ENCODE measurements around the gene RXFP4. TPM values are rescaled to one million over a fixed set of nuclear protein-coding genes. Genes with fewer than 3 reads are reported as not detected.

The RXFP4 gene
- total RNA-seq, 1 experiment from 2014 or later: not detected

DNA sequence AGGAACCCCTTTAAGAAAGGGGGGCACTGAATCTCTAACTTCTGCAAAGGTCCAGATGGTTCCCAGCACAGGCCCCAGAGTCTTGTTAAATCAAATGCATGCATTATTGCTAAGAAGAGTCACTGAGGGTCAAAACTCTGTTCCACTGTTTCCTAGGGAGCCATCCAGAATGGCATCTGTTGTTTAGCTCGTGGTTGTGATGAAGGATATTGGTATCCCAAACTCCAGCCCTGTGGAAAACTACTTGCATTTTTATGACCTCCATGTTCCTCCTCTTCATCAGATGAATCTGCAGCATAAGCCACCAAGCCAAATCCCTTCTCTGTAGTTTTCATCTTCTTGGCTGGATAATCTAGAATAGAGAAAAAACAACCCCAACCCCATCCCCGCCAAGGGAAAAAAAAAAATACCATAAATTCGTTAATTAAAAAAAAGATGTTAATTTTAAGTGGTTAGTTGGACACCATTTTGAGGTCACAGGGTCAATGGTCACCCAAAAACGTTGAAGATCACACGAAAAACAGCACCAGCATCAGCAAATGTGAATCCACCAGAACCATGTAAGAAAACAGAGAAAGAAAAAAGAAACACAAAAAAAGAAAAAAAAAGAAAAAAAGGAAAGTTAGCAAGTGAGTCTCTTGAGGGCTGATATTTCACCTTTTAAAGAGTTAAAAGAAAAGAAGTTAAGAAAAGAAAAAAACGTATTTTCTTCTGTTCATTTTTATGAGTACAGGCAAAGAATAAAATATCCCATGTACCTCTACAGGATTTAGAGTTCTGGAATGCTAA lies 27.3 kb upstream of the RXFP4 start:
- no peak overlapping the region for H3K27ac Mint-ChIP-seq (ENCODE audit: unreplicated experiment)
- no TSS peak for BruUV-seq (replicated peaks)
- H3K27me3 Mint-ChIP-seq (ENCODE audit: insufficient read depth, unreplicated experiment): no peaks in the 10 kb centered on the region
- H3K9me3 ChIP-seq: no peaks in the 10 kb centered on the region
- H3K4me1 Mint-ChIP-seq (ENCODE audit: low read depth, unreplicated experiment): peaks cover 15% of the 10 kb centered on the region
- H3K4me1 ChIP-seq: 0 out of 2 replicates have a peak, but pooled peaks cover 7% of the 10 kb centered on the region
- POLR2A ChIA-PET: no interaction called here
- no peaks in the 10 kb centered on the region for H3K9me3 Mint-ChIP-seq (ENCODE audit: unreplicated experiment)
- TF ChIP-seq, protein P1, sequence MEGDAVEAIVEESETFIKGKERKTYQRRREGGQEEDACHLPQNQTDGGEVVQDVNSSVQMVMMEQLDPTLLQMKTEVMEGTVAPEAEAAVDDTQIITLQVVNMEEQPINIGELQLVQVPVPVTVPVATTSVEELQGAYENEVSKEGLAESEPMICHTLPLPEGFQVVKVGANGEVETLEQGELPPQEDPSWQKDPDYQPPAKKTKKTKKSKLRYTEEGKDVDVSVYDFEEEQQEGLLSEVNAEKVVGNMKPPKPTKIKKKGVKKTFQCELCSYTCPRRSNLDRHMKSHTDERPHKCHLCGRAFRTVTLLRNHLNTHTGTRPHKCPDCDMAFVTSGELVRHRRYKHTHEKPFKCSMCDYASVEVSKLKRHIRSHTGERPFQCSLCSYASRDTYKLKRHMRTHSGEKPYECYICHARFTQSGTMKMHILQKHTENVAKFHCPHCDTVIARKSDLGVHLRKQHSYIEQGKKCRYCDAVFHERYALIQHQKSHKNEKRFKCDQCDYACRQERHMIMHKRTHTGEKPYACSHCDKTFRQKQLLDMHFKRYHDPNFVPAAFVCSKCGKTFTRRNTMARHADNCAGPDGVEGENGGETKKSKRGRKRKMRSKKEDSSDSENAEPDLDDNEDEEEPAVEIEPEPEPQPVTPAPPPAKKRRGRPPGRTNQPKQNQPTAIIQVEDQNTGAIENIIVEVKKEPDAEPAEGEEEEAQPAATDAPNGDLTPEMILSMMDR (IDR thresholded peaks at IDR 0.05; ENCODE audit: insufficient read depth in 1 of 2, low read depth in 1 of 2, low read length in 1 of 2, severe bottlenecking in 1 of 2, unreplicated experiment in 1 of 2): no peak
- no peak overlapping the region for H3K4me3 Mint-ChIP-seq (ENCODE audit: unreplicated experiment)
- H3K36me3 ChIP-seq (ENCODE audit: control insufficient read depth, insufficient read depth, low read length): peaks cover 9% of the 10 kb centered on the region
- H3K27me3 ChIP-seq (replicated peaks; ENCODE audit: control insufficient read depth, insufficient read depth, low read length): no peaks in the 10 kb centered on the region
- intact Hi-C loops (cut with micrococcal nuclease; ENCODE audit: unreplicated experiment): loop anchor here (10.0 kb wide), 1 partner anchor 59 kb away; the partner anchor contains the start of genes GON4L and SYT11
- no peak overlapping the region for H3K4me3 ChIP-seq (ENCODE audit: low read depth, low read length)
- peaks cover 42% of the 10 kb centered on the region for H3K36me3 Mint-ChIP-seq (ENCODE audit: insufficient read depth, unreplicated experiment)
- CTCF ChIA-PET: no interaction called here
- DNase-seq: no peak

DNA sequence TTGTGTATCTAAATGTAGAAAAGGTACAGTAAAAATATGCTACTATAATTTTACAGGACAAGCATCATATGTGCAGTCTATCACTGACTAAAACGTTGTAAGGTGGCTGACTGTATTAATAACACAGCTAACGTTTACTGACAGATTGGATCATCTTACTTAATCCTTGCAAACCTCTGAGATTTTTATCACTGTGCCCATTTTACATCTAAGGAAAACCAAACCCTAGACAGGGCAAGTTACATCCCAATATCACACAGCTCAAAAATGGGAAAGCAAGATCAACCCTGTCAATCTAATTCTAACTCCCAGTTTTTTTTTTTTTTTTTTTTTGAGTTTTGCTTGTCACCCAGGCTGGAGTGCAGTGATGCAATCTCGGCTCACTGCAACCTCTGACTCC lies 22.8 kb upstream of the RXFP4 start:
- Mint-ChIP-seq H3K27ac (ENCODE audit: unreplicated experiment) (no peak overlapping the region), H3K4me1 (ENCODE audit: low read depth, unreplicated experiment) (peaks cover 4% of the 10 kb centered on the region), H3K4me3 (ENCODE audit: unreplicated experiment) (no peak overlapping the region), H3K36me3 (ENCODE audit: insufficient read depth, unreplicated experiment) (no peaks in the 10 kb centered on the region), H3K9me3 (ENCODE audit: unreplicated experiment) (no peaks in the 10 kb centered on the region), H3K27me3 (ENCODE audit: insufficient read depth, unreplicated experiment) (no peaks in the 10 kb centered on the region)
- ChIA-PET CTCF (no interaction called here), POLR2A (interaction anchor here (0.6 kb wide), 1 partner anchor 24 kb away, joined by 3 read pairs; no protein-coding TSS in a partner anchor)
- Histone ChIP-seq H3K27me3 (replicated peaks; ENCODE audit: control insufficient read depth, insufficient read depth, low read length) (no peaks in the 10 kb centered on the region), H3K9me3 (no peaks in the 10 kb centered on the region), H3K36me3 (ENCODE audit: control insufficient read depth, insufficient read depth, low read length) (peaks cover 12% of the 10 kb centered on the region), H3K4me1 (no peaks in the 10 kb centered on the region), H3K4me3 (ENCODE audit: low read depth, low read length) (no peak overlapping the region)
- intact Hi-C loops (cut with micrococcal nuclease; ENCODE audit: unreplicated experiment): loop anchor here (10.0 kb wide), 1 partner anchor 64 kb away; the partner anchor contains the start of genes GON4L and SYT11
- DNase-seq: no peak
- BruUV-seq (replicated peaks): no TSS peak
- TF ChIP-seq, protein P1 (IDR thresholded peaks at IDR 0.05; ENCODE audit: insufficient read depth in 1 of 2, low read depth in 1 of 2, low read length in 1 of 2, severe bottlenecking in 1 of 2, unreplicated experiment in 1 of 2): no peak

DNA sequence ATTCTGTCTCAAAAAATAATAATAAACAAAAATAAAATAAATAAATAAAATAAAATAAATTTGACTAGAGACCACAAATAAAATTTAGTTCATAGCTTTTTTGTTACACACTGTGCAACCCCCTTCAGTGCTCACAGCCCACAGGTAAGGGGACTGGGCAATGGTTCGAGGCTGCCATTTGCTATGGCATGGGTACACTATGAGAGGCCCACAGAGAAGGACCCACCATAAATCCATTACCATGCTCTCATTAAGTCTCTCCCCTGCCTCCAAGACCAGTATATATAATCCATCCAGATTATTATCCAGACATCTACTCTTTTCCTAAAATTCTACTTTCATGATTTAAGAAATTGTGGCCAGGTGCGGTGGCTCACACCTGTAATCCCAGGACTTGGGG lies 21.6 kb upstream of the RXFP4 start:
- Mint-ChIP-seq H3K27me3 (ENCODE audit: insufficient read depth, unreplicated experiment) (no peaks in the 10 kb centered on the region), H3K9me3 (ENCODE audit: unreplicated experiment) (no peaks in the 10 kb centered on the region), H3K36me3 (ENCODE audit: insufficient read depth, unreplicated experiment) (no peaks in the 10 kb centered on the region), H3K4me1 (ENCODE audit: low read depth, unreplicated experiment) (peaks cover 3% of the 10 kb centered on the region), H3K4me3 (ENCODE audit: unreplicated experiment) (no peak overlapping the region), H3K27ac (ENCODE audit: unreplicated experiment) (no peak overlapping the region)
- ChIA-PET CTCF (no interaction called here), POLR2A (no interaction called here)
- no peaks in the 10 kb centered on the region for H3K9me3 ChIP-seq
- H3K27me3 ChIP-seq (replicated peaks; ENCODE audit: control insufficient read depth, insufficient read depth, low read length): no peaks in the 10 kb centered on the region
- H3K4me1 ChIP-seq: no peaks in the 10 kb centered on the region
- H3K36me3 ChIP-seq (ENCODE audit: control insufficient read depth, insufficient read depth, low read length): peaks cover 7% of the 10 kb centered on the region
- TF ChIP-seq, protein P1 (IDR thresholded peaks at IDR 0.05; ENCODE audit: insufficient read depth in 1 of 2, low read depth in 1 of 2, low read length in 1 of 2, severe bottlenecking in 1 of 2, unreplicated experiment in 1 of 2): no peak
- H3K4me3 ChIP-seq (ENCODE audit: low read depth, low read length): no peak overlapping the region
- intact Hi-C loops (cut with micrococcal nuclease; ENCODE audit: unreplicated experiment): loop anchor here (10.0 kb wide), 1 partner anchor 65 kb away; the partner anchor contains the start of genes GON4L and SYT11
- BruUV-seq (replicated peaks): no TSS peak
- DNase-seq: no peak

Data from Caco-2 (cell line).